Measurements from ENCODE around the gene CA12.

CA12 gene

GRCh38 chr15:63301088-63301487 lies 80.6 kb downstream of the CA12 start:
- no peak for DNase-seq

GRCh38 chr15:63299943-63300575 lies 81.6 kb downstream of the CA12 start:
- no peak for DNase-seq

GRCh38 chr15:63296195-63296594 lies 85.5 kb downstream of the CA12 start:
- DNase-seq = no peak

- DNase-seq = no peak
Observed at GRCh38 chr15:63295341-63295740, 86.3 kb downstream of the CA12 start.

- no peak for DNase-seq
Observed at GRCh38 chr15:63294359-63294758, 87.3 kb downstream of the CA12 start.

- DNase-seq = no peak
Observed at GRCh38 chr15:63292771-63293170, 88.9 kb downstream of the CA12 start.

- DNase-seq = no peak
Observed at GRCh38 chr15:63292241-63292640, 89.4 kb downstream of the CA12 start.

GRCh38 chr15:63291507-63291906 lies 90.1 kb downstream of the CA12 start:
- no peak for DNase-seq

- peak; percentile 73 to 94 for DNase-seq
Observed at GRCh38 chr15:63288778-63289378, 92.8 kb downstream of the CA12 start.

- no peak for DNase-seq
Observed at GRCh38 chr15:63288342-63288741, 93.3 kb downstream of the CA12 start.

GRCh38 chr15:63287109-63287508 lies 94.5 kb downstream of the CA12 start:
- no peak for DNase-seq

- no peak for DNase-seq
Observed at GRCh38 chr15:63284335-63284734, 97.3 kb downstream of the CA12 start.

- no peak for DNase-seq
Observed at GRCh38 chr15:63283126-63283525, 98.5 kb downstream of the CA12 start.

- DNase-seq = no peak
Observed at GRCh38 chr15:63277893-63278456, 103.7 kb downstream of the CA12 start.

- DNase-seq = peak; percentile 60 to 78
Observed at GRCh38 chr15:63277038-63277892, 104.4 kb downstream of the CA12 start, which contains the start of gene APH1B. TSS of gene APH1B (plus strand) at chr15:63277605. CDS start at chr15:63277624, 19 bp downstream.

- DNase-seq = peak; percentile 25 to 46
Observed at GRCh38 chr15:63276342-63277037, 105.2 kb downstream of the CA12 start.

- DNase-seq = no peak
Observed at GRCh38 chr15:63274427-63274826, 107.2 kb downstream of the CA12 start.

Measured in Kasumi-1 (cell line).